Measurements from ENCODE around the gene FUS.

DNA sequence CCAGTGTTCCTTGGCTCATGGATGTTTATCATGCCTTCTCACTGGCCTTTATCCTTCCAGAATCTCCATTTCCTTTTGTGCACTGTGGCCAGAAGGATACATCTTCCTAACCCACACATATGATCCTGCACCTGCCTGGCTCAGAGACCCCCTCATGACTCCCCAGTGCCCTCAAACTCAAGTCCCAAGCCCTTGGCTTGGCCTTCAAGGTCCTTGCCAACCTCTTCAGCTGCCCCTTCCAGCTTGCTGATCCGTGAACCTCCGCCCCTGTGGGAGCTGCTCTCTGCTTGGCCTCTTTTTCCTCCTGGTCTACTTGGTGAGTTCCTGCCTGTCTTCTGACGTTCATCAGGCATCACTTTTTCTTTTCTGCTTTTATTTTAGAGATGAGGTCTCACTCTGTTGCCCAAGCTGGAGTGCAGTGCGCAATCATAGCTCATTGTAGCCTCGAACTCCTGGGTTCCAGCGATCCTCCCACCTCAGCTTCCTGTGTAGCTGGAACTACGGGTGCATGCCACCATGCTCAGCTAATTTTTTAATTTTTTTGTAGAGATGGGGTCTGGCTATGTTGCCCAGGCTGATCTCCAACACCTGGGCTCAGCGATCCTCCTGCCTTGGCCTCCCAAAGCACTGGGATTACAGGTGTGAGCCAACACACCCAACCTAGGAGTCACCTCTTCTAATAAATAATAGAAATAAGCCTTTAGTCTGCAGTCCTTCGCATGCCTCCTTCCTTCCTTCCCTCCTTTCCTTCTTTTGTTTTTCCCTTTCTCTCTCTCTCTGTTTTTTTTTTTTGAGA lies 25.1 kb downstream of the FUS start:
- TF ChIP-seq POLR2AphosphoS5 (IDR thresholded peaks at IDR 0.05; ENCODE audit: low read depth) = no peak
- TF ChIP-seq, protein P1, sequence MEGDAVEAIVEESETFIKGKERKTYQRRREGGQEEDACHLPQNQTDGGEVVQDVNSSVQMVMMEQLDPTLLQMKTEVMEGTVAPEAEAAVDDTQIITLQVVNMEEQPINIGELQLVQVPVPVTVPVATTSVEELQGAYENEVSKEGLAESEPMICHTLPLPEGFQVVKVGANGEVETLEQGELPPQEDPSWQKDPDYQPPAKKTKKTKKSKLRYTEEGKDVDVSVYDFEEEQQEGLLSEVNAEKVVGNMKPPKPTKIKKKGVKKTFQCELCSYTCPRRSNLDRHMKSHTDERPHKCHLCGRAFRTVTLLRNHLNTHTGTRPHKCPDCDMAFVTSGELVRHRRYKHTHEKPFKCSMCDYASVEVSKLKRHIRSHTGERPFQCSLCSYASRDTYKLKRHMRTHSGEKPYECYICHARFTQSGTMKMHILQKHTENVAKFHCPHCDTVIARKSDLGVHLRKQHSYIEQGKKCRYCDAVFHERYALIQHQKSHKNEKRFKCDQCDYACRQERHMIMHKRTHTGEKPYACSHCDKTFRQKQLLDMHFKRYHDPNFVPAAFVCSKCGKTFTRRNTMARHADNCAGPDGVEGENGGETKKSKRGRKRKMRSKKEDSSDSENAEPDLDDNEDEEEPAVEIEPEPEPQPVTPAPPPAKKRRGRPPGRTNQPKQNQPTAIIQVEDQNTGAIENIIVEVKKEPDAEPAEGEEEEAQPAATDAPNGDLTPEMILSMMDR (conservative IDR thresholded peaks at IDR 0.05; ENCODE audit: low read depth in 2 of 2) = no peak
- TF ChIP-seq, protein P2, sequence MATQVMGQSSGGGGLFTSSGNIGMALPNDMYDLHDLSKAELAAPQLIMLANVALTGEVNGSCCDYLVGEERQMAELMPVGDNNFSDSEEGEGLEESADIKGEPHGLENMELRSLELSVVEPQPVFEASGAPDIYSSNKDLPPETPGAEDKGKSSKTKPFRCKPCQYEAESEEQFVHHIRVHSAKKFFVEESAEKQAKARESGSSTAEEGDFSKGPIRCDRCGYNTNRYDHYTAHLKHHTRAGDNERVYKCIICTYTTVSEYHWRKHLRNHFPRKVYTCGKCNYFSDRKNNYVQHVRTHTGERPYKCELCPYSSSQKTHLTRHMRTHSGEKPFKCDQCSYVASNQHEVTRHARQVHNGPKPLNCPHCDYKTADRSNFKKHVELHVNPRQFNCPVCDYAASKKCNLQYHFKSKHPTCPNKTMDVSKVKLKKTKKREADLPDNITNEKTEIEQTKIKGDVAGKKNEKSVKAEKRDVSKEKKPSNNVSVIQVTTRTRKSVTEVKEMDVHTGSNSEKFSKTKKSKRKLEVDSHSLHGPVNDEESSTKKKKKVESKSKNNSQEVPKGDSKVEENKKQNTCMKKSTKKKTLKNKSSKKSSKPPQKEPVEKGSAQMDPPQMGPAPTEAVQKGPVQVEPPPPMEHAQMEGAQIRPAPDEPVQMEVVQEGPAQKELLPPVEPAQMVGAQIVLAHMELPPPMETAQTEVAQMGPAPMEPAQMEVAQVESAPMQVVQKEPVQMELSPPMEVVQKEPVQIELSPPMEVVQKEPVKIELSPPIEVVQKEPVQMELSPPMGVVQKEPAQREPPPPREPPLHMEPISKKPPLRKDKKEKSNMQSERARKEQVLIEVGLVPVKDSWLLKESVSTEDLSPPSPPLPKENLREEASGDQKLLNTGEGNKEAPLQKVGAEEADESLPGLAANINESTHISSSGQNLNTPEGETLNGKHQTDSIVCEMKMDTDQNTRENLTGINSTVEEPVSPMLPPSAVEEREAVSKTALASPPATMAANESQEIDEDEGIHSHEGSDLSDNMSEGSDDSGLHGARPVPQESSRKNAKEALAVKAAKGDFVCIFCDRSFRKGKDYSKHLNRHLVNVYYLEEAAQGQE (IDR thresholded peaks at IDR 0.05; ENCODE audit: unreplicated experiment) = no peak
